Activated naive CD4-positive, alpha-beta T cell treated with anti-CD3 and anti-CD28 coated beads, Interleukin-2, amount 50 U/mL, for 16 hours (primary cell): Measurements from ENCODE around the gene TEAD1.
A peak's percentile ranks its signal among the peaks of the same experiment; 100 is the strongest.

Experiments
- DNase-seq: peaks from one replicate; pipeline ENCODE4 v3.0.0-alpha.2; 2020

TEAD1 gene

GRCh38 chr11:12673924-12674570 lies at the start of gene TEAD1:
Gene TEAD1 (plus strand): TSS chr11:12674421.
- DNase-seq, result peak; percentile 84

GRCh38 chr11:12624595-12624994 lies 49.6 kb upstream of the TEAD1 start:
- DNase-seq, result no peak

- DNase-seq, result no peak
These were observed 48.7 kb upstream of the TEAD1 start for GRCh38 chr11:12625438-12626071.

GRCh38 chr11:12626616-12627015 lies 47.6 kb upstream of the TEAD1 start:
- DNase-seq, result no peak

GRCh38 chr11:12628314-12628713 lies 45.9 kb upstream of the TEAD1 start:
- no peak for DNase-seq

- no peak for DNase-seq
These were observed 44.5 kb upstream of the TEAD1 start for GRCh38 chr11:12629601-12630313.

- DNase-seq, result no peak
These were observed 42.6 kb upstream of the TEAD1 start for GRCh38 chr11:12631651-12632050.

- no peak for DNase-seq
These were observed 39.9 kb upstream of the TEAD1 start for GRCh38 chr11:12634329-12634728.

- no peak for DNase-seq
These were observed 37.3 kb upstream of the TEAD1 start for GRCh38 chr11:12636871-12637410.

- DNase-seq, result no peak
These were observed 34.8 kb upstream of the TEAD1 start for GRCh38 chr11:12639388-12639787.

GRCh38 chr11:12640355-12640754 lies 33.9 kb upstream of the TEAD1 start:
- DNase-seq, result no peak

GRCh38 chr11:12640926-12641849 lies 33.0 kb upstream of the TEAD1 start:
- DNase-seq, result no peak

GRCh38 chr11:12642040-12642439 lies 32.2 kb upstream of the TEAD1 start:
- DNase-seq, result no peak

GRCh38 chr11:12642806-12643428 lies 31.3 kb upstream of the TEAD1 start:
- no peak for DNase-seq

GRCh38 chr11:12646478-12646877 lies 27.7 kb upstream of the TEAD1 start:
- DNase-seq, result no peak

GRCh38 chr11:12653729-12654128 lies 20.5 kb upstream of the TEAD1 start:
- DNase-seq, result no peak

GRCh38 chr11:12655842-12656241 lies 18.4 kb upstream of the TEAD1 start:
- no peak for DNase-seq

- DNase-seq, result no peak
These were observed 16.9 kb upstream of the TEAD1 start for GRCh38 chr11:12657336-12657735.

- DNase-seq, result no peak
These were observed 16.2 kb upstream of the TEAD1 start for GRCh38 chr11:12657981-12658380.

GRCh38 chr11:12662101-12662689 lies 12.0 kb upstream of the TEAD1 start:
- DNase-seq, result no peak

GRCh38 chr11:12664385-12664784 lies 9.8 kb upstream of the TEAD1 start:
- no peak for DNase-seq

GRCh38 chr11:12666915-12667314 lies 7.3 kb upstream of the TEAD1 start:
- no peak for DNase-seq
